ENCODE measurements around the gene FOXJ3.

Gene FOXJ3

GRCh38 chr1:42168763-42169162, 166.3 kb downstream of the FOXJ3 start:
- no peak for DNase-seq (ENCODE audit: extremely low spot score)
- CTCF ChIA-PET, result interaction anchor here (1.0 to 1.6 kb wide), 2 partner anchors 9 to 594 kb away, joined by 3 to 4 read pairs; no protein-coding TSS in a partner anchor
- no peak for TF ChIP-seq CTCF (IDR thresholded peaks at IDR 0.05; ENCODE audit: control extremely low read depth, extremely low read depth, low read depth, missing control alignments)
- POLR2A ChIA-PET, result no interaction called here

GRCh38 chr1:42168391-42168670, 166.7 kb downstream of the FOXJ3 start:
- TF ChIP-seq CTCF (IDR thresholded peaks at IDR 0.05; ENCODE audit: control extremely low read depth, extremely low read depth, low read depth, missing control alignments), result no peak
- DNase-seq (ENCODE audit: extremely low spot score), result no peak
- POLR2A ChIA-PET, result no interaction called here
- CTCF ChIA-PET, result interaction anchor here (1.0 to 1.6 kb wide), 2 partner anchors 9 to 594 kb away, joined by 3 to 4 read pairs; no protein-coding TSS in a partner anchor

- no peak for TF ChIP-seq CTCF (IDR thresholded peaks at IDR 0.05; ENCODE audit: control extremely low read depth, extremely low read depth, low read depth, missing control alignments)
- ChIA-PET POLR2A (no interaction called here), CTCF (no interaction called here)
- no peak for DNase-seq (ENCODE audit: extremely low spot score)
These were observed 167.2 kb downstream of the FOXJ3 start for GRCh38 chr1:42167611-42168390.

- POLR2A ChIA-PET, result no interaction called here
These were observed 169.4 kb downstream of the FOXJ3 start for GRCh38 chr1:42165511-42166210.

GRCh38 chr1:42164551-42165420, 170.2 kb downstream of the FOXJ3 start, which contains the start of gene GUCA2A:
GUCA2A (minus strand) TSS chr1:42164745; CDS start chr1:42164712, 33 bp downstream.
- CTCF ChIA-PET, result interaction anchor here (1.6 to 4.3 kb wide), 3 partner anchors 9 to 648 kb away, joined by 3 to 31 read pairs (median 7); no protein-coding TSS in a partner anchor
- POLR2A ChIA-PET, result no interaction called here
- no peak for DNase-seq (ENCODE audit: extremely low spot score)

More at GRCh38 chr1:42165511-42166210, 169.4 kb downstream of the FOXJ3 start:
- CTCF ChIA-PET, result interaction anchor here (1.6 to 4.3 kb wide), 2 partner anchors 8 to 649 kb away, joined by 3 to 31 read pairs; no protein-coding TSS in a partner anchor
- TF ChIP-seq CTCF (IDR thresholded peaks at IDR 0.05; ENCODE audit: control extremely low read depth, extremely low read depth, low read depth, missing control alignments), result no peak
- no peak for DNase-seq (ENCODE audit: extremely low spot score)

More at GRCh38 chr1:42164551-42165420, 170.2 kb downstream of the FOXJ3 start, which contains the start of gene GUCA2A:
- TF ChIP-seq CTCF (IDR thresholded peaks at IDR 0.05; ENCODE audit: control extremely low read depth, extremely low read depth, low read depth, missing control alignments), result no peak

All from GM10248 (cell line).